Activated T-cell treated with anti-CD3 and anti-CD28 coated beads, Interleukin-2, amount 50 U/mL, for 4 hours (primary cell): ENCODE results near the gene CKS1B. TPM values are rescaled to one million over a fixed set of nuclear protein-coding genes. Genes with fewer than 3 reads are reported as not detected.
A peak's percentile ranks its signal among the peaks of the same experiment; 100 is the strongest.

Experiments used
- ATAC-seq, 2 donors: fragments of 200-7000 bp; cut with Tn5 transposase; one replicate each; pipeline ENCODE4 v1.10.0; 2021
- DNase-seq: peaks from one replicate; pipeline ENCODE4 v3.0.0-alpha.2; 2020
- H3K27me3 Mint-ChIP-seq: one replicate; pipeline ENCODE4 v1.8.0; 2021; ENCODE audit warnings: low read depth, mixed read lengths
- H3K36me3 Mint-ChIP-seq: one replicate; pipeline ENCODE4 v1.8.0; 2022; ENCODE audit warnings: mixed read lengths; ENCODE audit not compliant: insufficient read depth
- H3K4me1 Mint-ChIP-seq: one replicate; pipeline ENCODE4 v1.8.0; 2021; ENCODE audit warnings: low read depth, mixed read lengths
- H3K4me3 Mint-ChIP-seq: one replicate; pipeline ENCODE4 v1.8.0; 2021; ENCODE audit warnings: mild to moderate bottlenecking, moderate library complexity, mixed read lengths
- H3K9me3 Mint-ChIP-seq: one replicate; pipeline ENCODE4 v1.8.0; 2021; ENCODE audit warnings: mixed read lengths
- total RNA-seq, 3 donors: library from RNA; stranded (reverse); gene quantifications; one replicate each; pipeline ENCODE4 v1.2.1, GENCODE V29; 2021

The CKS1B gene
- total RNA-seq, 3 donors from 2014 or later, result 61.5 to 78.5 (median 76.7) TPM

- ATAC-seq (no peak), DNase-seq (no peak)
- H3K4me1 Mint-ChIP-seq, result peaks cover 47% of the 10 kb centered on the region
- H3K4me3 Mint-ChIP-seq, result peak overlapping the region; percentile 91
- no peaks in the 10 kb centered on the region for H3K9me3 Mint-ChIP-seq
- H3K36me3 Mint-ChIP-seq, result peaks cover 1% of the 10 kb centered on the region
- no peaks in the 10 kb centered on the region for H3K27me3 Mint-ChIP-seq
Measured at GRCh38 chr1:155004352-155005075, 30.0 kb downstream of the CKS1B start.

GRCh38 chr1:155005076-155006011 is 30.9 kb downstream of the CKS1B start:
- no peak for DNase-seq
- no peaks in the 10 kb centered on the region for H3K27me3 Mint-ChIP-seq
- no peaks in the 10 kb centered on the region for H3K9me3 Mint-ChIP-seq
- H3K4me1 Mint-ChIP-seq, result peaks cover 49% of the 10 kb centered on the region
- ATAC-seq, result no peak
- H3K36me3 Mint-ChIP-seq, result peaks cover 1% of the 10 kb centered on the region
- peak overlapping the region; percentile 26 for H3K4me3 Mint-ChIP-seq

GRCh38 chr1:155006601-155007101 is 32.2 kb downstream of the CKS1B start:
- no peak for DNase-seq
- Mint-ChIP-seq H3K4me3 (peak overlapping the region; percentile 51), H3K9me3 (no peaks in the 10 kb centered on the region), H3K36me3 (peaks cover 1% of the 10 kb centered on the region), H3K4me1 (peaks cover 58% of the 10 kb centered on the region), H3K27me3 (no peaks in the 10 kb centered on the region)
- peak; percentile 44 to 45 for ATAC-seq

GRCh38 chr1:155007251-155007828 is 32.9 kb downstream of the CKS1B start:
- Mint-ChIP-seq H3K4me3 (no peak overlapping the region), H3K9me3 (no peaks in the 10 kb centered on the region), H3K27me3 (no peaks in the 10 kb centered on the region), H3K4me1 (peaks cover 64% of the 10 kb centered on the region), H3K36me3 (peaks cover 1% of the 10 kb centered on the region)
- DNase-seq (no peak), ATAC-seq (no peak)

- peak overlapping the region; percentile 86 for H3K4me3 Mint-ChIP-seq
- ATAC-seq (peak; percentile 12 to 19), DNase-seq (peak; percentile 51)
Measured at GRCh38 chr1:155008015-155008941, 33.8 kb downstream of the CKS1B start.

GRCh38 chr1:155009221-155009711 is 34.8 kb downstream of the CKS1B start:
- no peak for DNase-seq
- Mint-ChIP-seq H3K27me3 (no peaks in the 10 kb centered on the region), H3K4me3 (peak overlapping the region; percentile 86), H3K4me1 (peaks cover 75% of the 10 kb centered on the region), H3K36me3 (peaks cover 1% of the 10 kb centered on the region), H3K9me3 (no peaks in the 10 kb centered on the region)
- no peak for ATAC-seq

More at GRCh38 chr1:155008015-155008941, 33.8 kb downstream of the CKS1B start:
- no peaks in the 10 kb centered on the region for H3K27me3 Mint-ChIP-seq
- H3K9me3 Mint-ChIP-seq, result no peaks in the 10 kb centered on the region
- H3K36me3 Mint-ChIP-seq, result peaks cover 1% of the 10 kb centered on the region
- H3K4me1 Mint-ChIP-seq, result peaks cover 73% of the 10 kb centered on the region

- Mint-ChIP-seq H3K36me3 (peaks cover 1% of the 10 kb centered on the region), H3K9me3 (no peaks in the 10 kb centered on the region), H3K4me1 (peaks cover 75% of the 10 kb centered on the region), H3K4me3 (peak overlapping the region; percentile 86), H3K27me3 (no peaks in the 10 kb centered on the region)
- no peak for ATAC-seq
- no peak for DNase-seq
Measured at GRCh38 chr1:155009742-155010141, 35.3 kb downstream of the CKS1B start.

GRCh38 chr1:155010211-155010918 is 35.9 kb downstream of the CKS1B start:
- H3K9me3 Mint-ChIP-seq, result no peaks in the 10 kb centered on the region
- peaks cover 75% of the 10 kb centered on the region for H3K4me1 Mint-ChIP-seq
- H3K4me3 Mint-ChIP-seq, result peak overlapping the region; percentile 86
- DNase-seq, result no peak
- ATAC-seq, result no peak
- no peaks in the 10 kb centered on the region for H3K27me3 Mint-ChIP-seq
- peaks cover 1% of the 10 kb centered on the region for H3K36me3 Mint-ChIP-seq

GRCh38 chr1:155011004-155011416 is 36.5 kb downstream of the CKS1B start:
- DNase-seq (no peak), ATAC-seq (no peak)
- peaks cover 1% of the 10 kb centered on the region for H3K36me3 Mint-ChIP-seq
- peak overlapping the region; percentile 86 for H3K4me3 Mint-ChIP-seq
- H3K9me3 Mint-ChIP-seq, result no peaks in the 10 kb centered on the region
- H3K4me1 Mint-ChIP-seq, result peaks cover 75% of the 10 kb centered on the region
- no peaks in the 10 kb centered on the region for H3K27me3 Mint-ChIP-seq

- Mint-ChIP-seq H3K27me3 (no peaks in the 10 kb centered on the region), H3K4me3 (peak overlapping the region; percentile 86), H3K4me1 (peaks cover 75% of the 10 kb centered on the region), H3K36me3 (peaks cover 1% of the 10 kb centered on the region), H3K9me3 (no peaks in the 10 kb centered on the region)
- DNase-seq (no peak), ATAC-seq (no peak)
Measured at GRCh38 chr1:155011437-155012025, 37.0 kb downstream of the CKS1B start.

- no peaks in the 10 kb centered on the region for H3K36me3 Mint-ChIP-seq
- no peaks in the 10 kb centered on the region for H3K9me3 Mint-ChIP-seq
- H3K4me3 Mint-ChIP-seq, result peak overlapping the region; percentile 51
Measured at GRCh38 chr1:155012026-155012546, 37.6 kb downstream of the CKS1B start.

GRCh38 chr1:155012776-155013602 is 38.5 kb downstream of the CKS1B start:
- Mint-ChIP-seq H3K9me3 (no peaks in the 10 kb centered on the region), H3K27me3 (no peaks in the 10 kb centered on the region), H3K4me3 (peak overlapping the region; percentile 51), H3K36me3 (no peaks in the 10 kb centered on the region), H3K4me1 (peaks cover 79% of the 10 kb centered on the region)
- DNase-seq (no peak), ATAC-seq (no peak)

More at GRCh38 chr1:155012026-155012546, 37.6 kb downstream of the CKS1B start:
- peaks cover 75% of the 10 kb centered on the region for H3K4me1 Mint-ChIP-seq
- no peaks in the 10 kb centered on the region for H3K27me3 Mint-ChIP-seq
- DNase-seq, result no peak
- ATAC-seq, result no peak
